ENCODE results near the gene PRDM16. TPM values are rescaled to one million over a fixed set of nuclear protein-coding genes. Genes with fewer than 3 reads are reported as not detected.

PRDM16 gene
- total and polyA plus RNA-seq, 2 of the 13 experiments (the other 11 are each of a cell fraction or from before 2014, with no cell fraction given) = 0.15 to 0.81 TPM

- 0 out of 2 replicates have a peak, but pooled peaks have one; percentile 23 for TF ChIP-seq MTA1 (CRISPR knock-in tag; IDR thresholded peaks at IDR 0.05; ENCODE audit: borderline replicate concordance)
- no peak for TF ChIP-seq ATF7 (IDR thresholded peaks at IDR 0.05)
- TF ChIP-seq ATF7 (CRISPR knock-in tag; IDR thresholded peaks at IDR 0.05) = no peak
- no peak for TF ChIP-seq ATRX (CRISPR knock-in tag; IDR thresholded peaks at IDR 0.05; ENCODE audit: borderline replicate concordance)
- no peak for TF ChIP-seq ZBTB43 (CRISPR knock-in tag; conservative IDR thresholded peaks at IDR 0.05)
- no peak for TF ChIP-seq NR2F1 (CRISPR knock-in tag; IDR thresholded peaks at IDR 0.05)
- no peak for TF ChIP-seq TMF1 (CRISPR knock-in tag; IDR thresholded peaks at IDR 0.05; ENCODE audit: low read depth)
Observed at GRCh38 chr1:3138623-3139151, 69.7 kb downstream of the PRDM16 start (continued).

GRCh38 chr1:3139451-3139852 is 70.4 kb downstream of the PRDM16 start:
- CTCF ChIA-PET (ENCODE audit: low intra/inter-chr PET ratio, low total read pairs) = no interaction called here
- Histone ChIP-seq H4K20me1 (ENCODE audit: insufficient read depth, low read length) (no peaks in the 10 kb centered on the region), H3K36me3 (replicated peaks in 1 of 2; ENCODE audit: control insufficient read depth in 1 of 2, insufficient read depth in 2 of 2, low read length in 2 of 2) (no peaks in the 10 kb centered on the region), H3K79me2 (ENCODE audit: insufficient read depth, low read length) (no peaks in the 10 kb centered on the region), H3K27ac (ENCODE audit: extremely low read length, insufficient read depth, low read length) (no peak overlapping the region), H3K27me3 (ENCODE audit: control insufficient read depth in 1 of 2, insufficient read depth in 2 of 2, low read length in 2 of 2) (peaks cover 0 to 5% of the 10 kb centered on the region in 2 experiments; a peak in 2 of 5 replicates), H3K9ac (ENCODE audit: insufficient read depth, low read depth, low read length) (no peak overlapping the region), H3K4me3 (replicated peaks in 1 of 3; ENCODE audit: insufficient read depth in 1 of 3, low read depth in 2 of 3, low read length in 3 of 3) (peak overlapping the region in 1 of 3 experiments; percentile 29; a peak in 1 of 6 replicates), H3K4me1 (ENCODE audit: insufficient read depth, low read length) (peaks cover 60% of the 10 kb centered on the region), H2AFZ (ENCODE audit: low read length) (no peak overlapping the region), H3K9me3 (ENCODE audit: low read length) (no peaks in the 10 kb centered on the region), H3K4me2 (ENCODE audit: low read depth, low read length) (no peak overlapping the region)
- FAIRE-seq (no peak), ATAC-seq (peak; percentile 52), DNase-seq (ENCODE audit: low spot score) (no peak)
- WGBS (ENCODE audit: low lambda C conversion rate) = 0% methylated on average over 2 of the region's 16 CpGs
- POLR2A ChIA-PET = interaction anchor here (1.0 kb wide), 1 partner anchor 24 kb away, joined by 3 read pairs; no protein-coding TSS in a partner anchor
- TF ChIP-seq HNF1B (CRISPR knock-in tag; IDR thresholded peaks at IDR 0.05) = peak; percentile 32; the same call in 1 of the 2 replicates
- no peak for TF ChIP-seq ZNF562 (CRISPR knock-in tag; IDR thresholded peaks at IDR 0.05; ENCODE audit: borderline replicate concordance)
- no peak for TF ChIP-seq KAT7 (CRISPR knock-in tag; IDR thresholded peaks at IDR 0.05; ENCODE audit: borderline replicate concordance)
- TF ChIP-seq ZNF407 (CRISPR knock-in tag; IDR thresholded peaks at IDR 0.05; ENCODE audit: not compliant biosample characterization) = peak; percentile 21
- intact Hi-C loops (cut with micrococcal nuclease; ENCODE audit: unreplicated experiment) (no loop called here), in situ Hi-C loops (cut with HindIII; ENCODE audit: extremely low pct_ligation_motif_present, low pct_unique_long_range_greater_than_20kb) (no loop called here)
- BruUV-seq (replicated peaks) = no TSS peak
